GM12891 (cell line): ENCODE data around the gene CHST1.

ENCODE experiments used
- POLR2A ChIP-seq: IDR thresholded peaks from 2 replicates; pipeline ENCODE4 v1.6.1; 2011; ENCODE audit warnings: low read depth, low read length, control low read depth
- POLR2AphosphoS5 ChIP-seq: IDR thresholded peaks from 2 replicates; pipeline ENCODE4 v1.6.1; 2011; ENCODE audit warnings: low read depth, low read length, control low read depth
- POU2F2 ChIP-seq: IDR thresholded peaks from 2 replicates; pipeline ENCODE4 v1.6.1; 2011; ENCODE audit warnings: low read depth, mild to moderate bottlenecking, control low read depth, low read length, moderate library complexity
- TAF1 ChIP-seq: IDR thresholded peaks from 2 replicates; pipeline ENCODE4 v1.6.1; 2011; ENCODE audit warnings: low read depth, low read length, control low read depth

DNA sequence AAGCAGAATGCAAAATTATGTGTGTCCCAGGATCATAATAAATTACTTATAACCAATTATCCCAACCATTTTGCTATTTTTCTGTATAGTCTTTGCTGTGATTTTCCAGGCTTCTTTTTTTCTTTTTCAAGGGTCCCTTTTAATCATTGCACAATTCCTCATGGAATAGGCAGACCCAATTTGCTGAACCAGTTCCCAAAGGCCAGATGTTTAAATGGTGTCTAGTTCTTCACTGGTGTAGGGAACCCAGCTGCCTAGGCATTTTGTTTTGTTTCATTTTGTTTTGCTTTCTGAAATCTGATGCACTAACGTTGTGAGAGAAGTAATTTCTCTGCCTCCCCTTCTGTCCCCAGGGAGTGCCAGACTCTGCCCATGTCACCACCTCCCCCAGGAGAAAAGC lies 60.4 kb downstream of the CHST1 start:
- TF ChIP-seq POLR2A, result no peak
- TF ChIP-seq TAF1, result no peak
- no peak for TF ChIP-seq POLR2AphosphoS5
- TF ChIP-seq POU2F2, result no peak
